ENCODE measurements around the gene MYL6. TPM values are rescaled to one million over a fixed set of nuclear protein-coding genes. Genes with fewer than 3 reads are reported as not detected.

The MYL6 gene
- total and polyA plus RNA-seq, 10 of the 15 experiments (the other 5 are each of a cell fraction or from before 2014, with no cell fraction given), result 1,000 to 4,116 (median 1,828) TPM

GRCh38 chr12:56202366-56202765 is 44.2 kb downstream of the MYL6 start:
- POLR2A ChIA-PET, result interaction anchor here (2.2 kb wide), 1 partner anchor 19 kb away, joined by 8 read pairs; the partner anchor contains the start of gene RNF41
- Histone ChIP-seq H4K20me1 (ENCODE audit: control insufficient read depth, insufficient read depth) (no peaks in the 10 kb centered on the region; the same call in 1 of the 2 replicates), H3K36me3 (ENCODE audit: control insufficient read depth in 2 of 2, insufficient read depth in 2 of 2, low read length in 1 of 2) (peaks cover 4 to 9% of the 10 kb centered on the region in 2 experiments), H3K79me2 (ENCODE audit: control insufficient read depth, insufficient read depth, low read length) (no peaks in the 10 kb centered on the region), H3K4me3 (no peak overlapping the region), H3K27me3 (replicated peaks in 1 of 2; ENCODE audit: control insufficient read depth in 2 of 2, insufficient read depth in 2 of 2, low read length in 1 of 2) (no peaks in the 10 kb centered on the region), H3K9ac (ENCODE audit: control insufficient read depth, insufficient read depth, low read length) (no peak overlapping the region), H3K4me1 (ENCODE audit: control insufficient read depth, insufficient read depth, low read length) (no peaks in the 10 kb centered on the region), H3K9me3 (replicated peaks; ENCODE audit: control insufficient read depth, insufficient read depth, low read length) (no peaks in the 10 kb centered on the region), H3K4me2 (ENCODE audit: control insufficient read depth, insufficient read depth) (no peak overlapping the region), H3K27ac (ENCODE audit: control insufficient read depth, insufficient read depth) (no peak overlapping the region), H2AFZ (ENCODE audit: control insufficient read depth, low read depth, low read length) (no peak overlapping the region)
- DNase-seq (ENCODE audit: low read depth, low spot score) (no peak), FAIRE-seq (no peak), ATAC-seq (no peak)
- SMC1A ChIA-PET (ENCODE audit: uncharacterized antibody, unreplicated experiment), result interaction anchor here (1.0 kb wide), 1 partner anchor 235 kb away, joined by 3 read pairs; no protein-coding TSS in a partner anchor
- CTCF ChIA-PET, result interaction anchor here (0.8 to 1.9 kb wide), 6 partner anchors 12 to 261 kb away, joined by 3 to 11 read pairs (median 4); partner anchors contain the start of genes ANKRD52, RNF41 and SMARCC2
- TF ChIP-seq CHD1 (IDR thresholded peaks at IDR 0.05; ENCODE audit: low read depth, low read length), result no peak
- no peak for TF ChIP-seq RBBP5 (conservative IDR thresholded peaks at IDR 0.05)
- TF ChIP-seq NR2C1 (IDR thresholded peaks at IDR 0.05), result peak; percentile 56; the same call in 1 of the 2 replicates
- peak; percentile 77 for TF ChIP-seq ZBTB40 (IDR thresholded peaks at IDR 0.05; ENCODE audit: borderline replicate concordance)
- TF ChIP-seq ZBTB11 (CRISPR knock-in tag; IDR thresholded peaks at IDR 0.05), result no peak
- TF ChIP-seq KLF5 (IDR thresholded peaks at IDR 0.05; ENCODE audit: partially characterized antibody), result no peak
- TF ChIP-seq YY1 (IDR thresholded peaks at IDR 0.05; ENCODE audit: low read depth, low read length), result no peak
- no peak for TF ChIP-seq ZBED1 (IDR thresholded peaks at IDR 0.05; ENCODE audit: borderline replicate concordance)
- 0 out of 2 replicates have a peak, but pooled peaks have one; percentile 32 for TF ChIP-seq NR2F1 (conservative IDR thresholded peaks at IDR 0.05)
- TF ChIP-seq SMAD1 (IDR thresholded peaks at IDR 0.05; ENCODE audit: low read depth, partially characterized antibody), result no peak
- no peak for TF ChIP-seq ESRRA (IDR thresholded peaks at IDR 0.05; ENCODE audit: low read length)
- TF ChIP-seq NFIC (IDR thresholded peaks at IDR 0.05; ENCODE audit: low read depth, low read length), result no peak
- BruUV-seq (replicated peaks), result no TSS peak
- intact Hi-C loops (cut with micrococcal nuclease; ENCODE audit: unreplicated experiment) (no loop called here), in situ Hi-C loops (cut with MboI) (no loop called here)
- RAD21 ChIA-PET (ENCODE audit: unreplicated experiment), result interaction anchor here (0.6 to 1.7 kb wide), 3 partner anchors 11 to 75 kb away, joined by 3 to 5 read pairs (median 5); partner anchors contain the start of genes ESYT1 and RNF41
- 92% methylated on average over 1 of the region's 1 CpG for WGBS (ENCODE audit: insufficient coverage, insufficient replicate concordance, low lambda C conversion rate, missing lambda C conversion rate)
